Gastroesophageal sphincter (tissue), 4 donors: Measurements from ENCODE around the gene SLC6A15. TPM values are rescaled to one million over a fixed set of nuclear protein-coding genes. Genes with fewer than 3 reads are reported as not detected.

ENCODE experiments used
- ATAC-seq: fragments of 150-250 bp; one replicate; pipeline ENCODE4 v1.9.1; 2016; ENCODE audit warnings: mild to moderate bottlenecking, moderate library complexity
- H3K27ac ChIP-seq, 4 donors: fragments of 200-600 bp; sonication (generic) in 3 of 4; 1 replicate in 3 of 4; 2 replicates in 1 of 4; pipeline ENCODE4 v1.5.1; 2016 to 2019
- H3K27me3 ChIP-seq: fragments of 200-600 bp; sonication (generic); one replicate; pipeline ENCODE4 v1.5.1; 2019
- H3K36me3 ChIP-seq, 2 donors: fragments of 200-600 bp; sonication (generic); one replicate each; pipeline ENCODE4 v1.5.1; 2019; ENCODE audit warnings: control low read depth in 1 of 2
- H3K4me1 ChIP-seq, 3 donors: fragments of 200-600 bp; sonication (generic); 1 replicate in 2 of 3; 2 replicates in 1 of 3; pipeline ENCODE4 v1.5.1; 2016 to 2019; ENCODE audit warnings: control low read depth in 2 of 3
- H3K4me3 ChIP-seq, 2 donors: fragments of 200-600 bp; sonication (generic); one replicate each; pipeline ENCODE4 v1.5.1; 2019; ENCODE audit warnings: mild to moderate bottlenecking in 1 of 2, moderate library complexity in 1 of 2
- H3K9me3 ChIP-seq, 3 donors: fragments of 200-600 bp; sonication (generic); one replicate each; pipeline ENCODE4 v1.5.1; 2017 to 2019; ENCODE audit warnings: control low read depth in 2 of 3
- EP300 ChIP-seq: sonication (generic); formaldehyde crosslinking; IDR thresholded peaks from one replicate; pipeline ENCODE4 v1.6.1; 2017; ENCODE audit warnings: antibody characterized with exemption, mild to moderate bottlenecking
- POLR2A ChIP-seq, 2 donors: fragments of 450-650 bp; IDR thresholded peaks; one replicate each; pipeline ENCODE4 v1.6.1; 2017; ENCODE audit warnings: antibody characterized with exemption in 2 of 2, mild to moderate bottlenecking in 2 of 2, moderate library complexity in 1 of 2
- POLR2AphosphoS5 ChIP-seq: sonication (generic); formaldehyde crosslinking; IDR thresholded peaks from one replicate; pipeline ENCODE4 v1.6.1; 2017; ENCODE audit warnings: antibody characterized with exemption
- WGBS, 2 donors: methylation state at CpG; one replicate each; pipeline ENCODE4 v1.1.5; 2018; ENCODE audit warnings: low coverage in 1 of 2; 5-methylcytosine and 5-hydroxymethylcytosine counted together
- total RNA-seq, 4 donors: library from RNA; depleted of rRNA; stranded (reverse); fragments of >200 nt; gene quantifications; one replicate each; pipeline ENCODE4 v1.1.0, GENCODE V29; 2016
- TF ChIP-seq, protein P1 (sequence below), 4 experiments: fragments of 200-600 bp in 2 of 4; fragments of 450-650 bp in 2 of 4; sonication (generic) in 1 of 4; IDR thresholded peaks; one replicate each; pipeline ENCODE4 v1.5.1; 2017 to 2019; ENCODE audit warnings: antibody characterized with exemption in 4 of 4, mild to moderate bottlenecking in 2 of 4, moderate library complexity in 2 of 4

The SLC6A15 gene
- total RNA-seq, 4 donors from 2014 or later: 0.54 to 2.3 (median 1.7) TPM

DNA sequence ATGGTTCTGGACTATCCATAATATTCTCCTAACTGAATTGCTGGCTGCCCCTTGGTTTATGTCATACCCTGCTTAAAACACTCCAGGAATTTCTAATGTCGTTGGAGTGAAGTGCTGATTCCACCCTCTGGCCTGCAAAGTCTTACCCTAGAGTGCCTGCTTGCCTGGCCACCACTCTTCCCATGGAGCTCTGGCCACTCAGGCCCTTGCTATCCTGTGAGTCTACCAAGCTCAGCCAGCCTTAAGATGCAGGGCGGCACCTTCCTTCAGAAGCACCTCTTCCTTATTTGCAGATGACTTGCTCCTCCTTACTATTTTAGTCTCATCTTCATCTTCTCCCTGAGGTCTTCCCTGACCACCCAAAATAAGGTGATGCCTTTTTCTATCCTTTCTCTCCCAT lies 35.3 kb downstream of the SLC6A15 start:
- no peak for ATAC-seq
- H3K4me3 ChIP-seq: no peak overlapping the region
- H3K4me1 ChIP-seq: no peaks in the 10 kb centered on the region
- TF ChIP-seq POLR2AphosphoS5 (no peak), EP300 (no peak), POLR2A (IDR thresholded peaks at IDR 0.05) (no peak)
- TF ChIP-seq, protein P1, sequence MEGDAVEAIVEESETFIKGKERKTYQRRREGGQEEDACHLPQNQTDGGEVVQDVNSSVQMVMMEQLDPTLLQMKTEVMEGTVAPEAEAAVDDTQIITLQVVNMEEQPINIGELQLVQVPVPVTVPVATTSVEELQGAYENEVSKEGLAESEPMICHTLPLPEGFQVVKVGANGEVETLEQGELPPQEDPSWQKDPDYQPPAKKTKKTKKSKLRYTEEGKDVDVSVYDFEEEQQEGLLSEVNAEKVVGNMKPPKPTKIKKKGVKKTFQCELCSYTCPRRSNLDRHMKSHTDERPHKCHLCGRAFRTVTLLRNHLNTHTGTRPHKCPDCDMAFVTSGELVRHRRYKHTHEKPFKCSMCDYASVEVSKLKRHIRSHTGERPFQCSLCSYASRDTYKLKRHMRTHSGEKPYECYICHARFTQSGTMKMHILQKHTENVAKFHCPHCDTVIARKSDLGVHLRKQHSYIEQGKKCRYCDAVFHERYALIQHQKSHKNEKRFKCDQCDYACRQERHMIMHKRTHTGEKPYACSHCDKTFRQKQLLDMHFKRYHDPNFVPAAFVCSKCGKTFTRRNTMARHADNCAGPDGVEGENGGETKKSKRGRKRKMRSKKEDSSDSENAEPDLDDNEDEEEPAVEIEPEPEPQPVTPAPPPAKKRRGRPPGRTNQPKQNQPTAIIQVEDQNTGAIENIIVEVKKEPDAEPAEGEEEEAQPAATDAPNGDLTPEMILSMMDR (IDR thresholded peaks at IDR 0.05): no peak
- no peaks in the 10 kb centered on the region for H3K36me3 ChIP-seq
- no peaks in the 10 kb centered on the region for H3K27me3 ChIP-seq
- WGBS, 2 donors: 36 to 57% methylated on average over 2 of the region's 2 CpGs
- H3K9me3 ChIP-seq: no peaks in the 10 kb centered on the region
- H3K27ac ChIP-seq: no peak overlapping the region

DNA sequence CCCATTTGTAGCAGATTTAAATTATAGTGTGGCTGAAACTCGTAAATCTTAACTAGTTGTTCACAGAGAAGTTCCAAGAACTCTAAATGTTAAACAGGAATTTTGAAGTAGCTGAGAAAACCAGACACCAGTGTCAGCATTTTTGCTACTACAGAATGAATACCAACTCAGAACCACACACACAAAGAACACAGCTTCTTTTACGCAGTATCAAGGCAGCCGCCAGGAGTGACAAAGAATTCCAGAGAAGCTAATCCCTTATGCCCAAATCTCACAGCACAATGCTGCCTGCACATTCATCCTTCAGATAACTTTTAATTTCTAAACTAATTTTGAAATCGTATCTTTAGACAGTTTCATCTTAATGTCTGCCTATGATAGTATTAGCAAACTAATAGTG lies 37.4 kb downstream of the SLC6A15 start:
- Histone ChIP-seq H3K9me3 (no peaks in the 10 kb centered on the region), H3K4me3 (no peak overlapping the region), H3K27ac (no peak overlapping the region), H3K36me3 (no peaks in the 10 kb centered on the region), H3K4me1 (no peaks in the 10 kb centered on the region), H3K27me3 (no peaks in the 10 kb centered on the region)
- WGBS, 2 donors: 50 to 52% methylated on average over 2 to 4 of the region's 4 CpGs
- ATAC-seq: no peak
- no peak for TF ChIP-seq EP300
- TF ChIP-seq POLR2A (IDR thresholded peaks at IDR 0.05): no peak
- no peak for TF ChIP-seq POLR2AphosphoS5
- TF ChIP-seq, protein P1 (IDR thresholded peaks at IDR 0.05): no peak

DNA sequence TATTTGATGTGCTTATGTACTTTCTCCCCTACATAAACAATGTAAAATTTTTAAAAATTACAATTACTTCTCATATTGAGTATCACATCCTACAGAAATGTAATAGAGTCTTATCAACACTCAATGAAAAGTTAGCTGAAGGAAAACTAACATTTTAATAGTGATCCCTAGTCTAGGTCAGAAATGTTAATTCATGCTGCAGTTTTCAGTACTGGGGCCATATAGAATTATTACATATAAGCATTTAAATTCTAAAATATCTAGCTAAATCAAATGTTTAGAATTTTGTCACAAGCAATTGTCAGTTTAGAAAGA lies 37.8 kb downstream of the SLC6A15 start:
- no peak for ATAC-seq
- Histone ChIP-seq H3K4me3 (no peak overlapping the region), H3K27me3 (no peaks in the 10 kb centered on the region), H3K36me3 (no peaks in the 10 kb centered on the region), H3K4me1 (no peaks in the 10 kb centered on the region), H3K27ac (no peak overlapping the region), H3K9me3 (no peaks in the 10 kb centered on the region)
- no peak for TF ChIP-seq POLR2AphosphoS5
- TF ChIP-seq POLR2A (IDR thresholded peaks at IDR 0.05): no peak
- TF ChIP-seq, protein P1 (IDR thresholded peaks at IDR 0.05): no peak
- no peak for TF ChIP-seq EP300

DNA sequence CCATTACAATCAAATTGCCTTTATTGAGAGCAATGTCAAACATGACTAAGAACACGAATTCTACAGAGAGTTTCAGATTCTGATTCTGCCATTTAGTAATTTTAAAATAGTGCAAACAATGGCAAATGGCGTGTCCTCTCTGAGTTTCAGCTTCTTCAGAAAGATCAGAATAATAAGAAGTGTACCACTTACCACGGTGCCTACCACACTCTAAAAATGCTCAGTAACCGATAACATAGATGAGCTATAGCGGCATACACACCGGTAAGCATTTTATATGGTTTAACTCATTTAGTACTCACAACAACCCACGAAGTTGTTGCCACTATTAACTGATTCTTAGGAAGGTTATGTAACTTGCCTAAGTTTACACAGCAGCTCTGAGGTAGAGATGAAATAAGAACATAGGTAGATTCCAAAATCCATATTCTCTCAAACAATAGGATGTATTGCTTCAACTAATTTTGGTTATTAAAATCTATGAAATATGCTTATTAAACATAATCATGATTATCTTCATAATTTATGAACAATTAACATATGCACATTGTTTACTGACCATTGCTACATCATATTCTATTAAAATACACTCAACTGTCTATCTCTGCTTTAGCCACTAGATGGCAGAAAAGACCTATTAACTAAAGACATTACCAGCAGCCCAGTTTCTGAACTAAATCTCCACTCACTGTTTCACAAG lies 38.3 kb downstream of the SLC6A15 start:
- TF ChIP-seq POLR2A (IDR thresholded peaks at IDR 0.05) (no peak), POLR2AphosphoS5 (no peak), EP300 (no peak)
- TF ChIP-seq, protein P1 (IDR thresholded peaks at IDR 0.05): peak; percentile 59 to 75 (median 66)
- H3K36me3 ChIP-seq: no peaks in the 10 kb centered on the region
- H3K27ac ChIP-seq: no peak overlapping the region
- peak; percentile 58 for ATAC-seq
- no peaks in the 10 kb centered on the region for H3K27me3 ChIP-seq
- 46 to 53% methylated on average over 7 of the region's 7 CpGs for WGBS, 2 donors
- no peaks in the 10 kb centered on the region for H3K4me1 ChIP-seq
- H3K4me3 ChIP-seq: no peak overlapping the region
- H3K9me3 ChIP-seq: no peaks in the 10 kb centered on the region

DNA sequence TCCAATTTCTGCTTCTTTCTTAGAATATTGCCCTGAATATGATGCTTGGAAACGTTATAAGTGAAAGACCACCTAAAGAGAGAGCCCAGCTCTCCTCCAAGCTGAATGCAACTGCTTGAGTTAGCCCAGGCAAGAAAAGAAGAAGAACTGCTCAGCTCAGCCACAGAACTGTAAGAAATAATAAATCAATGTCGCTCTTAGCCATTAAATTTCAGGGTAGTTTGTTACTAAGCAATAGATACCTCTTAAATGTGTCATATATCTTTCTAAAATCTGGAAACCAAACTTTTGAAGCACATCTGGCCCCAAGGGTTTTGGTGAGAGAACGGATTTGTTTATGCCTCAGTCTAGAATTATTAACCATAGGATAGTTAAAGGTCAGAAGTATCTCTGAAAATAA lies 50.4 kb downstream of the SLC6A15 start:
- no peaks in the 10 kb centered on the region for H3K9me3 ChIP-seq
- no peaks in the 10 kb centered on the region for H3K36me3 ChIP-seq
- no peak for ATAC-seq
- TF ChIP-seq EP300: no peak
- TF ChIP-seq POLR2AphosphoS5: no peak
- TF ChIP-seq, protein P1 (IDR thresholded peaks at IDR 0.05): no peak
- TF ChIP-seq POLR2A (IDR thresholded peaks at IDR 0.05): no peak
- H3K4me1 ChIP-seq: no peaks in the 10 kb centered on the region
- 51 to 71% methylated on average over 3 of the region's 3 CpGs for WGBS, 2 donors
- no peaks in the 10 kb centered on the region for H3K27me3 ChIP-seq
- H3K27ac ChIP-seq: no peak overlapping the region
- no peak overlapping the region for H3K4me3 ChIP-seq
